ENCODE results near the gene RARG. TPM values are rescaled to one million over a fixed set of nuclear protein-coding genes. Genes with fewer than 3 reads are reported as not detected.

Gene RARG
- total and polyA plus RNA-seq, 9 donors = 8.7 to 37.0 (median 25.8) TPM

DNA sequence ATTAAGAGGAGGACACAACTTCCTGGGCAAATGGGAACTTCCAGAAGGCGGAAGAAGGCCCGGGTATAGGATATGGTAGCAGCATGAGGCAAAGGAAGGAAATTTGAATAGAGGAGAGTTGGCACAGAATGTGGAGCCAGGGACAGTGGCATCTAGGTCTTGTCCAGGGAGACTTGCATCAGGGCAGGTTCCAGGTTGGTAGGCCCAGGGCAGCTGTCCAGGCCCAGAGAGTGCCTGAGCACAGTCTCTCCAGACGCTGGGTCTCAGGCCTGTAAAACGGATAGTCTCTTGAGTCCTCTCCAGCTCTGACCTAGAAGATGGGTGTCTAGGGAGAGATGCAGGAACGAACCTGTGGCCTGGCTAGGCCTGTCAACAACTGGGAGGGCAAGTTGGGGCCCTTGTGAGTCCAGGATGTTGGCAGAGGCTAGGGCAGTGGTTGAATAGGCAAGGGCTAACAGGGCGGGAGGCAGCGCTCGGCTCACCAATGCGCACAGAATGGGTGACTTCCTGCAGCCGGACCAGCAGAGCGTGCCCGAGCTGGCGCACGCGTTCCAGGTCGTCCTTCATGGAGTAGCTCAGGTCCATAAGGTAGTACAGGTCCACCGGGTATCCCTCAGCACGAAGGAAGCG lies 34.9 kb downstream of the RARG start:
- 62 to 77% (median 66%) methylated on average over 17 to 19 of the region's 19 CpGs for WGBS, 3 donors
- TF ChIP-seq EP300 (IDR thresholded peaks at IDR 0.05) (no peak), POLR2A (IDR thresholded peaks at IDR 0.05) (no peak)
- TF ChIP-seq, protein P1, sequence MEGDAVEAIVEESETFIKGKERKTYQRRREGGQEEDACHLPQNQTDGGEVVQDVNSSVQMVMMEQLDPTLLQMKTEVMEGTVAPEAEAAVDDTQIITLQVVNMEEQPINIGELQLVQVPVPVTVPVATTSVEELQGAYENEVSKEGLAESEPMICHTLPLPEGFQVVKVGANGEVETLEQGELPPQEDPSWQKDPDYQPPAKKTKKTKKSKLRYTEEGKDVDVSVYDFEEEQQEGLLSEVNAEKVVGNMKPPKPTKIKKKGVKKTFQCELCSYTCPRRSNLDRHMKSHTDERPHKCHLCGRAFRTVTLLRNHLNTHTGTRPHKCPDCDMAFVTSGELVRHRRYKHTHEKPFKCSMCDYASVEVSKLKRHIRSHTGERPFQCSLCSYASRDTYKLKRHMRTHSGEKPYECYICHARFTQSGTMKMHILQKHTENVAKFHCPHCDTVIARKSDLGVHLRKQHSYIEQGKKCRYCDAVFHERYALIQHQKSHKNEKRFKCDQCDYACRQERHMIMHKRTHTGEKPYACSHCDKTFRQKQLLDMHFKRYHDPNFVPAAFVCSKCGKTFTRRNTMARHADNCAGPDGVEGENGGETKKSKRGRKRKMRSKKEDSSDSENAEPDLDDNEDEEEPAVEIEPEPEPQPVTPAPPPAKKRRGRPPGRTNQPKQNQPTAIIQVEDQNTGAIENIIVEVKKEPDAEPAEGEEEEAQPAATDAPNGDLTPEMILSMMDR (IDR thresholded peaks at IDR 0.05) = no peak
- H3K36me3 ChIP-seq = no peaks in the 10 kb centered on the region
- H3K4me3 ChIP-seq = no peak overlapping the region
- peaks cover 9% of the 10 kb centered on the region for H3K4me1 ChIP-seq (ENCODE audit: insufficient read depth)
- intact Hi-C loops (cut with DNase I) = loop anchor here (5.0 kb wide), 3 partner anchors 35 to 130 kb away; no protein-coding TSS in a partner anchor
- H3K9me3 ChIP-seq = no peaks in the 10 kb centered on the region
- no peak overlapping the region for H3K27ac ChIP-seq
- no peak for DNase-seq
- H3K27me3 ChIP-seq = no peaks in the 10 kb centered on the region

DNA sequence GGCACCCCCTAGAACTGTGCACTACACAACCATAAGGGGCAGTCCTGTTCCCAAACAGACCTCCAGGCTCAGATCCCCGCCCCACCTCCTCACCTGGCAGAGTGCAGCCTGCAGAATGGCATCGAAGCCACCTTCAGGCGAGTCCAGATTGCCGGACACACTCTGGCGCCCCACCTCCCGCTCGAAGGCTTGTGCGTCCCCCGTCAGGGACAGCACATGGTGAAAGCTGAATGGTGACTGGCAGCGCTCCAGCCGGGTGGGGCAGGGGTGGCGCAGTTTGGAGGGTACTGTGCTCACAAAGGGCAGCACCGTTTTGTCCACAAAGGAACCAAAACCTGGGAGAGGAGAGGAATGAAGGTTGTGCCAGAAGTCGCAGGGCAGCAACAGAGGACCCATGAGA lies 35.5 kb downstream of the RARG start:
- TF ChIP-seq POLR2A (IDR thresholded peaks at IDR 0.05) (no peak), EP300 (IDR thresholded peaks at IDR 0.05) (no peak)
- TF ChIP-seq, protein P1 (IDR thresholded peaks at IDR 0.05) = no peak
- Histone ChIP-seq H3K9me3 (no peaks in the 10 kb centered on the region), H3K4me1 (ENCODE audit: insufficient read depth) (peaks cover 9% of the 10 kb centered on the region), H3K4me3 (no peak overlapping the region), H3K27me3 (no peaks in the 10 kb centered on the region), H3K36me3 (no peaks in the 10 kb centered on the region), H3K27ac (no peak overlapping the region)
- no peak for DNase-seq
- intact Hi-C loops (cut with DNase I) = loop anchor here (5.0 kb wide), 3 partner anchors 34 to 129 kb away; no protein-coding TSS in a partner anchor
- WGBS, 3 donors = 80 to 83% (median 80%) methylated on average over 14 of the region's 14 CpGs

DNA sequence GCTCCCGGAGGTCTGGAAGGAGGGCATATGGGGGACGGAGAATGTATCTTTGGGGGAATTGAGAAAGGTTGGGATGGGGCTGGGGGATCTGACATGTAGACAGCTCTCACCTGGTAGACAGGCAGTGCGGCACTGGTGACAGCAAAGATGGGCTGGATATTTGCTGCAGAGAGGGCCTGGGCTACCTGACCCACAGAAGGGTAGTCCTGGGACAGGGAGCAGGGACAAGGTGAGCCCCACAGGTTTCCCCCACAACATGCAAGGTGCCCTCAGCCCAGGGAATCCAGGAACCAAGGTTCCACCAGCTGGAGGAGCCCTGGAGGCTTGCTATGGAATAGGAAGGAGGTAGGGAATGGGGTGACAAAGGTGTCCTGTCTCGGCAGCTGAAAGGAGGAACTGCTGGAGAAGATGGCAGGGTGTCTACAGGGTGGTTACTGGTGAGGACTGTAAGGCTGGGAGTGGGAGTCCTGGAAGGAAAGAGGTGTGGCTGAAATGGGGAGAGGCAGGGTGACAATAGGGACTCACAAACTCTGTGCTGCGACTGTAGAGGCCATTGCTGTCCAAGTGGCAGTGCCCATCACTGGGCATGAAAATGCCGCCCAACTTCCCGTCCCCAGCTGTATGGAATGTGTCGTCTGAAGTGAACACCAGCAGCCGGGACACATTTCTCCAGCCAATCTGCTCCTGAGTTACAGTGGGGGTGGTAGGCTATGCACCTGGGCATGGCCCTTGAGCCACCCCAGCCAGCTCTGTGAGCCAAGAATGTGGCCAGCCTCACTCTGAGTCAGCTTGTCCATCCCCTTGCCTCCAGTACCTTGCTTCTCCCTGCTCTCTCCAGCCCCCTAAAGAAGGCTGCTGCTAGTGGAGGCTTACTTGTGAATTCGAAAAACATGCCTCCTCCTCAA lies 36.2 kb downstream of the RARG start:
- Histone ChIP-seq H3K27ac (no peak overlapping the region), H3K9me3 (no peaks in the 10 kb centered on the region), H3K36me3 (no peaks in the 10 kb centered on the region), H3K4me3 (no peak overlapping the region), H3K27me3 (no peaks in the 10 kb centered on the region), H3K4me1 (ENCODE audit: insufficient read depth) (peaks cover 9% of the 10 kb centered on the region)
- DNase-seq = no peak
- TF ChIP-seq EP300 (IDR thresholded peaks at IDR 0.05) (no peak), POLR2A (IDR thresholded peaks at IDR 0.05) (no peak)
- TF ChIP-seq, protein P1 (IDR thresholded peaks at IDR 0.05) = no peak
- WGBS, 3 donors = 77 to 82% (median 77%) methylated on average over 10 of the region's 10 CpGs
- intact Hi-C loops (cut with DNase I) = loop anchor here (5.0 kb wide), 3 partner anchors 33 to 128 kb away; no protein-coding TSS in a partner anchor

DNA sequence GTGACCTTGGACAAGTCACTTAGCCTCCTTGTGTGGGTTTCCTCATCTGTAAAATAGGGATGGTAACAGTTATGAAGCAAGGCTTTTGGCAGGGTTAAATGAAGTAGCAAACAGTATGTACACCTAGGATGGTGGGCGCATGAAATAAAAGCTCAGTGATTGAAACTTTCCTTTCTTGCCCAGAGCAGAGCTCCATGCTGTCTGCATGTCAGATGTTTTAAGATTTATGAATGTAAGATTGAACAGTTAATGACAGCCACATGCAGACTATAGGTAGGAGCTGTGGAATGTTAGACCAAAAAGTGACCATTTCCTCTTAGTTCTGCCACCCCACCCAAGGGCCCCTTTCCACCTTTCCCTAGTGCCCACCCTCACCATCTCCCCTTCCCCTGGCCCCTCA lies 37.0 kb downstream of the RARG start:
- Histone ChIP-seq H3K4me3 (no peak overlapping the region), H3K27me3 (no peaks in the 10 kb centered on the region), H3K9me3 (no peaks in the 10 kb centered on the region), H3K36me3 (no peaks in the 10 kb centered on the region), H3K4me1 (ENCODE audit: insufficient read depth) (peaks cover 9% of the 10 kb centered on the region), H3K27ac (no peak overlapping the region)
- 67 to 96% (median 68%) methylated on average over 1 of the region's 1 CpG for WGBS, 3 donors
- TF ChIP-seq, protein P1 (IDR thresholded peaks at IDR 0.05) = no peak
- TF ChIP-seq EP300 (IDR thresholded peaks at IDR 0.05) = no peak
- no peak for TF ChIP-seq POLR2A (IDR thresholded peaks at IDR 0.05)
- DNase-seq = no peak
- intact Hi-C loops (cut with DNase I) = loop anchor here (5.0 kb wide), 3 partner anchors 33 to 128 kb away; no protein-coding TSS in a partner anchor
